Transverse colon (tissue), 4 donors: ENCODE data around the gene SIRT2.

Source experiments
- CTCF ChIP-seq, 5 experiments: fragments of 200-600 bp in 3 of 5; fragments of 450-650 bp in 2 of 5; sonication (generic) in 3 of 5; IDR thresholded peaks; 1 replicate in 2 of 5; 2 replicates in 3 of 5; pipeline ENCODE4 v1.5.1; 2016 to 2017; ENCODE audit warnings: antibody characterized with exemption in 5 of 5, inconsistent platforms in 3 of 5, mild to moderate bottlenecking in 2 of 5, moderate library complexity in 1 of 5
- EP300 ChIP-seq: sonication (generic); formaldehyde crosslinking; IDR thresholded peaks from one replicate; pipeline ENCODE4 v1.6.1; 2017; ENCODE audit warnings: antibody characterized with exemption, low read depth
- POLR2AphosphoS5 ChIP-seq, 3 donors: sonication (generic); formaldehyde crosslinking; IDR thresholded peaks; one replicate each; pipeline ENCODE4 v1.6.1; 2016; ENCODE audit warnings: antibody characterized with exemption in 3 of 3

- TF ChIP-seq CTCF (IDR thresholded peaks at IDR 0.05), result no peak
- no peak for TF ChIP-seq EP300
- TF ChIP-seq POLR2AphosphoS5 (IDR thresholded peaks at IDR 0.05), result no peak
Observed at GRCh38 chr19:38841180-38841766, 58.1 kb downstream of the SIRT2 start.
